Endothelial cell of umbilical vein (primary cell): ENCODE data around the gene DIO3. TPM values are rescaled to one million over a fixed set of nuclear protein-coding genes. Genes with fewer than 3 reads are reported as not detected.

ENCODE experiments used
- BruUV-seq: library from RNA; stranded (reverse); fragments of 400-500 nt; replicated peaks from 2 replicates; lab custom pipeline; 2021; lab: Mats Ljungman, UMichigan
- CTCF ChIA-PET: fragments of 300-600, 350-600 bp; sonication (Branson Sonifier 250); formaldehyde crosslinking; loops from one replicate; lab custom pipeline; 2021; ENCODE audit warnings: antibody characterized with exemption, inconsistent platforms; lab: Charles Lee
- POLR2A ChIA-PET: fragments of 300-600, 350-600 bp; sonication (Branson Sonifier 250); formaldehyde crosslinking; loops from one replicate; lab custom pipeline; 2021; ENCODE audit warnings: antibody characterized with exemption, inconsistent platforms; lab: Charles Lee
- DNase-seq: peaks from one replicate; pipeline ENCODE4 v3.0.0-alpha.2; 2011; ENCODE audit warnings: low read depth, low spot score
- FAIRE-seq: peaks from 2 replicates; lab custom pipeline; 2011; peaks lifted over from hg19 to GRCh38; lab: Jason Lieb, UNC
- H2AFZ ChIP-seq: 2 replicates; pipeline ENCODE4 v1.6.0; 2012; ENCODE audit warnings: low read depth, low read length, control low read depth, inconsistent platforms
- H3K27ac ChIP-seq: 2 replicates; pipeline ENCODE4 v1.5.1; 2011; ENCODE audit warnings: low read depth, mild to moderate bottlenecking, control low read depth, low read length, moderate library complexity; ENCODE audit not compliant: insufficient read depth
- H3K27me3 ChIP-seq, 2 experiments: 2 replicates each; pipeline versions ENCODE4 v1.6.0 to v1.6.1; 2011; ENCODE audit warnings: low read length in 2 of 2, mixed read lengths in 1 of 2; ENCODE audit not compliant: control insufficient read depth in 2 of 2, insufficient read depth in 2 of 2
- H3K36me3 ChIP-seq, 2 experiments: 2 replicates in 1 of 2; 3 replicates in 1 of 2; pipeline ENCODE4 v1.5.1; 2011; ENCODE audit warnings: low read length in 2 of 2, mild to moderate bottlenecking in 1 of 2, moderate library complexity in 1 of 2; ENCODE audit not compliant: control insufficient read depth in 2 of 2, insufficient read depth in 2 of 2; ENCODE audit errors: extremely low read depth in 1 of 2
- H3K4me1 ChIP-seq: 3 replicates; pipeline ENCODE4 v1.5.1; 2011; ENCODE audit warnings: mild to moderate bottlenecking, low read length; ENCODE audit not compliant: control insufficient read depth, insufficient read depth; ENCODE audit errors: extremely low read depth
- H3K4me2 ChIP-seq: 2 replicates; pipeline ENCODE4 v1.6.1; 2011; ENCODE audit warnings: low read length, control low read depth, mixed read lengths; ENCODE audit not compliant: insufficient read depth
- H3K4me3 ChIP-seq, 3 experiments: fragments of 200-600 bp in 1 of 3; sonication (generic), shearing (Covaris generic) in 1 of 3; replicated peaks in 1 of 3; 2 replicates each; pipeline ENCODE4 v1.5.1; 2011 to 2016; ENCODE audit warnings: control low read depth in 3 of 3, low read length in 3 of 3, mild to moderate bottlenecking in 2 of 3, inconsistent platforms in 1 of 3, low read depth in 1 of 3, moderate library complexity in 1 of 3; ENCODE audit not compliant: insufficient read depth in 1 of 3
- H3K79me2 ChIP-seq: 2 replicates; pipeline ENCODE4 v1.6.0; 2012; ENCODE audit warnings: low read length, inconsistent platforms; ENCODE audit not compliant: control insufficient read depth, insufficient read depth
- H3K9ac ChIP-seq: replicated peaks from 2 replicates; pipeline ENCODE3; 2011; ENCODE audit warnings: low read length, control low read depth; ENCODE audit not compliant: insufficient read depth; ENCODE audit errors: extremely low read depth
- H3K9me1 ChIP-seq: replicated peaks from 3 replicates; pipeline ENCODE4 v1.6.0; 2011; ENCODE audit warnings: mild to moderate bottlenecking, low read length; ENCODE audit not compliant: control insufficient read depth, insufficient read depth; ENCODE audit errors: extremely low read depth
- H3K9me3 ChIP-seq: replicated peaks from 2 replicates; pipeline ENCODE4 v1.5.1; 2012; ENCODE audit warnings: low read length, inconsistent platforms; ENCODE audit not compliant: control insufficient read depth, insufficient read depth
- H4K20me1 ChIP-seq: replicated peaks from 2 replicates; pipeline ENCODE3; 2011; ENCODE audit warnings: mild to moderate bottlenecking, low read length; ENCODE audit not compliant: control insufficient read depth, insufficient read depth; ENCODE audit errors: extremely low read depth
- EZH2 ChIP-seq: IDR thresholded peaks from 2 replicates; pipeline ENCODE4 v1.6.1; 2012; ENCODE audit warnings: borderline replicate concordance, low read depth, mild to moderate bottlenecking, moderate library complexity, low read length, inconsistent platforms; ENCODE audit not compliant: severe bottlenecking
- FOS ChIP-seq: IDR thresholded peaks from 2 replicates; pipeline ENCODE4 v1.6.1; 2011; ENCODE audit warnings: mild to moderate bottlenecking, low read length, moderate library complexity, borderline replicate concordance; ENCODE audit not compliant: insufficient read depth
- GATA2 ChIP-seq: IDR thresholded peaks from 2 replicates; pipeline ENCODE4 v1.7.0; 2011; ENCODE audit warnings: low read depth, mild to moderate bottlenecking, moderate library complexity, mixed read lengths, low read length; ENCODE audit not compliant: insufficient read length, insufficient read depth
- JUN ChIP-seq: IDR thresholded peaks from 2 replicates; pipeline ENCODE4 v1.6.1; 2011; ENCODE audit warnings: borderline replicate concordance, low read depth; ENCODE audit not compliant: insufficient read length, insufficient read depth
- MYC ChIP-seq: IDR thresholded peaks from one replicate; pipeline ENCODE4 v1.6.1; 2011; ENCODE audit warnings: mild to moderate bottlenecking, low read depth, low read length
- POLR2A ChIP-seq: IDR thresholded peaks from 2 replicates; pipeline ENCODE4 v1.6.1; 2012; ENCODE audit warnings: low read depth, mild to moderate bottlenecking, control low read depth, low read length
- POLR2AphosphoS5 ChIP-seq: IDR thresholded peaks from 2 replicates; pipeline ENCODE4 v1.6.1; 2012; ENCODE audit warnings: low read depth, mild to moderate bottlenecking, control low read depth, low read length, moderate library complexity; ENCODE audit not compliant: insufficient read depth
- dilution Hi-C: fragments of 300-500 bp; cut with MboI; formaldehyde crosslinking; loops from one replicate; pipeline ENCODE4 v1.15.0; 2019; ENCODE audit warnings: low sequenced_read_pairs; ENCODE audit not compliant: extremely low pct_ligation_motif_present
- intact Hi-C: fragments of 100-400 bp; cut with micrococcal nuclease; formaldehyde crosslinking; loops from one replicate; pipeline ENCODE4 v1.10.0; 2022
- polyA plus RNA-seq, 4 experiments: library from polyadenylated mRNA; depleted of rRNA in 3 of 4; stranded (reverse) in 3 of 4; unstranded in 1 of 4; fragments of >200 nt; gene quantifications; 2 replicates each; pipeline versions ENCODE4 v1.2.1 to v1.2.3, GENCODE V29; 2011 to 2012; ENCODE audit warnings: missing spikeins in 1 of 4
- total RNA-seq: library from RNA; stranded (reverse); gene quantifications from 2 replicates; pipeline ENCODE4 v1.2.3, GENCODE V29; 2021
- TF ChIP-seq, protein P1 (sequence below), 2 donors: IDR thresholded peaks; 1 replicate in 1 of 2; 2 replicates in 1 of 2; pipeline ENCODE4 v1.5.1; 2011; ENCODE audit warnings: low read length in 2 of 2, mild to moderate bottlenecking in 2 of 2, moderate library complexity in 2 of 2, control low read depth in 1 of 2, inconsistent platforms in 1 of 2, low read depth in 1 of 2; ENCODE audit not compliant: insufficient read depth in 1 of 2; ENCODE audit errors: extremely low read depth in 1 of 2
- TF ChIP-seq, protein P2 (sequence below): IDR thresholded peaks from 2 replicates; pipeline ENCODE4 v1.6.1; 2011; ENCODE audit not compliant: insufficient read depth, insufficient read length

The DIO3 gene
- total and polyA plus RNA-seq, 2 donors (not counting 3 experiments of a cell fraction or from before 2014, with no cell fraction given), result not detected

DNA sequence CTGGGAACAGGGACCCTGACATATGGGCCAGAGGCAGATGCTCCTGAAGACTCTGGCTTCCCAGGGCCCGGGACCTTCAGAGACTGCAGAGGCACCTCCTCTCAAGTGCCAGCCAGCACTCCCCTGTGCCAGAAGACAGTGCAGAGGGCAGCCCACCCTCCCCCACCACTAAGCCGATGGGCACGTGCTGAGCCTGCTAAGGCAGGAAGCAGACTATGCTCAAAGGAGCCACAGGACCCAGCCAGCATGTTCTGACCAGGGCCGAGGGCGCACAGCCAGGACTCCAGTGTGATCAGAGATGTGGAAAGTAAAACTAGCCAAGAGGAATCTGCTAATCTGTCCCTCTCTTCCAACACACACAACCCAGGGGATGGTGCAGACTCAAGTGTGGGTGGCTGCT is 29.8 kb downstream of the DIO3 start:
- dilution Hi-C loops, result no loop called here
- H3K4me3 ChIP-seq, result no peak overlapping the region
- no TSS peak for BruUV-seq
- no peak overlapping the region for H2AFZ ChIP-seq
- H3K4me1 ChIP-seq, result no peaks in the 10 kb centered on the region
- H3K4me2 ChIP-seq, result no peak overlapping the region
- no peaks in the 10 kb centered on the region for H3K9me3 ChIP-seq
- POLR2A ChIA-PET, result no interaction called here
- intact Hi-C loops, result no loop called here
- H3K36me3 ChIP-seq, result no peaks in the 10 kb centered on the region
- TF ChIP-seq POLR2AphosphoS5, result no peak
- TF ChIP-seq FOS, result no peak
- H4K20me1 ChIP-seq, result no peaks in the 10 kb centered on the region
- H3K9ac ChIP-seq, result no peak overlapping the region
- DNase-seq (no peak), FAIRE-seq (no peak)
- H3K79me2 ChIP-seq, result no peaks in the 10 kb centered on the region
- CTCF ChIA-PET, result no interaction called here
- no peaks in the 10 kb centered on the region for H3K27me3 ChIP-seq
- no peak overlapping the region for H3K27ac ChIP-seq
- no peaks in the 10 kb centered on the region for H3K9me1 ChIP-seq

DNA sequence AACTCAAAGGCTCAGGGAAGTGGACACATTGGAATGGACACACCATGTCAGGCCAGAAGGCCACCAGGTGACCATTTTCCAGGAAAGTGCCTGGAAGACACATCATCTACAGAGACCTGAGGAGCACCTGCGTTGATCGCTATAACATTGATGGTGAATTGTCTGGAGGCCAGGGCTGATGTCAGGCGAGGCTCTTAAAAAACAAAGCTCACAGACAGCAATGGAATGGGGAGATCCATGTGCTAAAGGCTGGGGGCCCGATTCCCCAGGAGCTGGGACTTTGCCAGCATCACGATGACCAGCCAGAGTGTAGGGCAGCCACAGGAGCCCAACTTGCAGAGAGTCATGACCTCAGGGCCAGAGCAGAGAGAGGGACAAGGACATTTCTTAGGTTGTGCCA is 30.3 kb downstream of the DIO3 start:
- Histone ChIP-seq H3K9me1 (no peaks in the 10 kb centered on the region), H3K9me3 (no peaks in the 10 kb centered on the region), H4K20me1 (no peaks in the 10 kb centered on the region), H3K4me3 (no peak overlapping the region), H3K27me3 (no peaks in the 10 kb centered on the region), H2AFZ (no peak overlapping the region), H3K4me1 (no peaks in the 10 kb centered on the region), H3K79me2 (no peaks in the 10 kb centered on the region), H3K36me3 (no peaks in the 10 kb centered on the region), H3K27ac (no peak overlapping the region), H3K4me2 (no peak overlapping the region), H3K9ac (no peak overlapping the region)
- no peak for DNase-seq
- ChIA-PET POLR2A (no interaction called here), CTCF (no interaction called here)
- BruUV-seq, result no TSS peak
- no peak for FAIRE-seq
- dilution Hi-C loops, result no loop called here
- intact Hi-C loops, result no loop called here
- TF ChIP-seq FOS, result no peak
- TF ChIP-seq JUN, result no peak
- TF ChIP-seq MYC, result no peak
- no peak for TF ChIP-seq POLR2AphosphoS5
- TF ChIP-seq, protein P1, sequence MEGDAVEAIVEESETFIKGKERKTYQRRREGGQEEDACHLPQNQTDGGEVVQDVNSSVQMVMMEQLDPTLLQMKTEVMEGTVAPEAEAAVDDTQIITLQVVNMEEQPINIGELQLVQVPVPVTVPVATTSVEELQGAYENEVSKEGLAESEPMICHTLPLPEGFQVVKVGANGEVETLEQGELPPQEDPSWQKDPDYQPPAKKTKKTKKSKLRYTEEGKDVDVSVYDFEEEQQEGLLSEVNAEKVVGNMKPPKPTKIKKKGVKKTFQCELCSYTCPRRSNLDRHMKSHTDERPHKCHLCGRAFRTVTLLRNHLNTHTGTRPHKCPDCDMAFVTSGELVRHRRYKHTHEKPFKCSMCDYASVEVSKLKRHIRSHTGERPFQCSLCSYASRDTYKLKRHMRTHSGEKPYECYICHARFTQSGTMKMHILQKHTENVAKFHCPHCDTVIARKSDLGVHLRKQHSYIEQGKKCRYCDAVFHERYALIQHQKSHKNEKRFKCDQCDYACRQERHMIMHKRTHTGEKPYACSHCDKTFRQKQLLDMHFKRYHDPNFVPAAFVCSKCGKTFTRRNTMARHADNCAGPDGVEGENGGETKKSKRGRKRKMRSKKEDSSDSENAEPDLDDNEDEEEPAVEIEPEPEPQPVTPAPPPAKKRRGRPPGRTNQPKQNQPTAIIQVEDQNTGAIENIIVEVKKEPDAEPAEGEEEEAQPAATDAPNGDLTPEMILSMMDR (IDR thresholded peaks at IDR 0.05; ENCODE audit: extremely low read depth in 1 of 2, insufficient read depth in 1 of 2, low read depth in 1 of 2, low read length in 2 of 2), result no peak
- TF ChIP-seq POLR2A, result no peak
- TF ChIP-seq GATA2, result no peak
- TF ChIP-seq, protein P2, sequence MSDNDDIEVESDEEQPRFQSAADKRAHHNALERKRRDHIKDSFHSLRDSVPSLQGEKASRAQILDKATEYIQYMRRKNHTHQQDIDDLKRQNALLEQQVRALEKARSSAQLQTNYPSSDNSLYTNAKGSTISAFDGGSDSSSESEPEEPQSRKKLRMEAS, result no peak
- no peak for TF ChIP-seq EZH2
